ENCODE measurements around the gene UGGT2.

UGGT2 gene

DNA sequence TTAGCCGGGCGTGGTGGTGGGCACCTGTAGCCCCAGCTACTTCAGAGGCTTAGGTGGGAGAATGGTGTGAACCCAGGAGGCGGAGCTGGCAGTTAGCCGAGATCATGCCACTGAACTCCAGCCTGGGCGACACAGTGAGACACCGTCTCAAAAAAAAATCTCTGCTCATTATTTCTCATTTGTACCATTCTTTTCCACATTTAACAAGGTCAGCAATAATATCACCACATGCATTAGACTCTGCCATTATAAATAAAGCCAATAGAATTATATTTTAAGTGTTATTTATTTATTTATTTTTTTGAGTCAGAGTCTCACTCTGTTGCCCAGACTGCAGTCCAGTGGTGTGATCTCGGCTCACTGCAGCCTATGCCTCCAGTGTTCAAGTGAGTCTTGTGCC is 24.2 kb downstream of the UGGT2 start:
- TF ChIP-seq, protein P1, sequence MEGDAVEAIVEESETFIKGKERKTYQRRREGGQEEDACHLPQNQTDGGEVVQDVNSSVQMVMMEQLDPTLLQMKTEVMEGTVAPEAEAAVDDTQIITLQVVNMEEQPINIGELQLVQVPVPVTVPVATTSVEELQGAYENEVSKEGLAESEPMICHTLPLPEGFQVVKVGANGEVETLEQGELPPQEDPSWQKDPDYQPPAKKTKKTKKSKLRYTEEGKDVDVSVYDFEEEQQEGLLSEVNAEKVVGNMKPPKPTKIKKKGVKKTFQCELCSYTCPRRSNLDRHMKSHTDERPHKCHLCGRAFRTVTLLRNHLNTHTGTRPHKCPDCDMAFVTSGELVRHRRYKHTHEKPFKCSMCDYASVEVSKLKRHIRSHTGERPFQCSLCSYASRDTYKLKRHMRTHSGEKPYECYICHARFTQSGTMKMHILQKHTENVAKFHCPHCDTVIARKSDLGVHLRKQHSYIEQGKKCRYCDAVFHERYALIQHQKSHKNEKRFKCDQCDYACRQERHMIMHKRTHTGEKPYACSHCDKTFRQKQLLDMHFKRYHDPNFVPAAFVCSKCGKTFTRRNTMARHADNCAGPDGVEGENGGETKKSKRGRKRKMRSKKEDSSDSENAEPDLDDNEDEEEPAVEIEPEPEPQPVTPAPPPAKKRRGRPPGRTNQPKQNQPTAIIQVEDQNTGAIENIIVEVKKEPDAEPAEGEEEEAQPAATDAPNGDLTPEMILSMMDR (IDR thresholded peaks at IDR 0.05; ENCODE audit: low read depth, low read length): no peak
- DNase-seq (ENCODE audit: low read depth, low spot score): no peak
- no peak overlapping the region for H3K4me3 ChIP-seq (ENCODE audit: low read depth, low read length)
- in situ Hi-C loops (cut with HindIII; ENCODE audit: low sequenced_read_pairs): no loop called here

DNA sequence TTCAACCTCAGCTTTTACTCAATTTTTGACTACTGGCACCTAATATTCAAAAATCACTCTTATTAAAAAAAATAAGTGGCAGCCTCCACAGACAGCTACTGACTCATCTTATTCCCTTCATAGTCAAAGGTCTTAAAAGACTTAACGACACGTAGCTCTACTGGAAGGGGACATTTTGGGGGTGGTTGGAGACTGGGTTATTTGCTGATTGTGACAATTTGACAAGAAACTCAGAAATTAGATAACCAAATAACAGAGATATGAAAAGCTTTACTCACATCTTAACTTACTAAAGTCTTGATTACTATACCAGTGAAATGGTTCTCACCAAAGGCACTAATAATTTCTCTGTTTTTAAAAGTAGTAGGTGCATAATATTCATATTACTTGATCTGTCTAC is 25.7 kb downstream of the UGGT2 start:
- TF ChIP-seq, protein P1 (IDR thresholded peaks at IDR 0.05; ENCODE audit: low read depth, low read length): no peak
- in situ Hi-C loops (cut with HindIII; ENCODE audit: low sequenced_read_pairs): no loop called here

DNA sequence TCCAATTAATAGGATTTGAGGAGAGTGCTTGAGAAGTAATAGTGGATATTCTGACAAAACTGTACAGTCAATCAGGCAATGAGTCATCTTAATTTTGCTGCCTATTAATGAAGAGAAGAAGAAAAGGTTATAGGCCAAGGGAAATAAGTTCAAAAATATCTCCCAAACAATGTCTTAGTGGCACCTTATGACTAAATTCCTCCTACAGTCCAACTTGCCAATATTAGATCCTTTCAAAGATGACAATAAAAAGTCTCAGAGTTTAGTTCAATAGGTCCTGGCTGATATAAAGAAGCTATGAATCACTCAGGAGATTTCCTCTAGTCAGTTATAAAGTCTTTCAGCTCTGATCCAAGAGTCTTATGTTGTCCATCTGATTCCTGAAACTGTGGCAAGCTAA is 27.9 kb downstream of the UGGT2 start:
- H3K4me3 ChIP-seq (ENCODE audit: low read depth, low read length): no peak overlapping the region
- in situ Hi-C loops (cut with HindIII; ENCODE audit: low sequenced_read_pairs): no loop called here

More for the DNA sequence above, 25.7 kb downstream of the UGGT2 start:
- H3K4me3 ChIP-seq (ENCODE audit: low read depth, low read length): no peak overlapping the region
- no peak for DNase-seq (ENCODE audit: low read depth, low spot score)

DNA sequence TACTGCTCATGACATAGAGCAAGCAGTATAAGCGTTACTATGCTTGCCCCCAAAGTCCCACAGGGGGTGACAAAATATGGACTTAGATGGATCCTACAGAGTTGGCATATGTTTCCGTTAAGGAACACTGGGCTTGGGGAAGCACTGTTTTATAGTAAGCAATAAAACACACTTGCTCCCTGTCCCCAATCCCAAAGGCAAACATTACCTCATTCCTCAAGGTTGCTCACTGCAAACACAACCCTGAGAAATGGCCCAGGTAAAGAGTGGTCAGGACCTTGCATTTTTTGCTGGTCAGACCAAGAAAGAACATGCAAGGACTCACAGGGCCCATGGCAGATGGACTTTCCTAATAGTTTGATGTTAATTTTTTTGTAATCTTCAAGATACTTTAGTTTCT is 32.3 kb downstream of the UGGT2 start:
- in situ Hi-C loops (cut with HindIII; ENCODE audit: low sequenced_read_pairs): no loop called here
- TF ChIP-seq, protein P1 (IDR thresholded peaks at IDR 0.05; ENCODE audit: low read depth, low read length): no peak
- no peak for DNase-seq (ENCODE audit: low read depth, low spot score)
- H3K4me3 ChIP-seq (ENCODE audit: low read depth, low read length): no peak overlapping the region

More for the DNA sequence above, 27.9 kb downstream of the UGGT2 start:
- no peak for DNase-seq (ENCODE audit: low read depth, low spot score)
- TF ChIP-seq, protein P1 (IDR thresholded peaks at IDR 0.05; ENCODE audit: low read depth, low read length): no peak

DNA sequence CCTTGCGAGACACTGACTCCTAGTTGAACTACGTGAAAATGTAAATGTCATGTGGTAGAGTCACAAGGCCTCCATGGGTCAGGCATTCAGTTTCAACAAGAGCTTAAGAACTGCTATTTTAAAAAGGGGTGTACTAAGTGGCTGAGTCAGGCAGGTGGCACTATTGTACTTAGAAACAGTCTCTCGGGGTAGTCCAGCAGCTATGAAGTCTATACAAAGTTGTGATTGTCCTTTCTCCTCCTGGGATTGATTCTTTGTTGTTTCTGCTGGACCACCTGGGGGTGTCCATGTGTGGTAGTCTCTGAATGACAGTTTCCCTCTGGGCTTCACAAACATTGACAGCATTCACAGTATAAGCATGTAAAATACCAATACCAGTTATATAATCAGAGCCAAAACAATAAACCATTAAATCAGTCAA is 33.0 kb downstream of the UGGT2 start:
- in situ Hi-C loops (cut with HindIII; ENCODE audit: low sequenced_read_pairs): no loop called here
- TF ChIP-seq, protein P1 (IDR thresholded peaks at IDR 0.05; ENCODE audit: low read depth, low read length): peak; percentile 73
- peak; percentile 79 for DNase-seq (ENCODE audit: low read depth, low spot score)

DNA sequence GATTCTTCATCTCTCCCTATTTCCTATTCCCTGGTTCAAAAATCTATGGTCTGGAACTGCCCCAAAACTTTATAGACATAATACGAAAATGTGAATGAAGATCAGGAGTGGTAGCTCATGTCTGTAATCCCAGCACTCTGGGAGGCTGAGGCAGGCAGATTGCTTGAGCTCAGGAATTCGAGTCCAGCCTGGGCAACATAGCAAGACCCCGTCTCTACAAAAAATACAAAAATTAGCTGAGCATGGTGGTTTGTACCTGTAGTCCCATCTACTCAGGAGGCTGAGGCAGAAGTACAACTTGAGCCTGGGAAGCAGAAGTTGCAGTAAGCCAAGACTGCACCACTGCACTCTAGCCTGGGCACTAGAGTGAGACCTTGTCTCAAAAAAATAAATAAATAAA is 35.1 kb downstream of the UGGT2 start:
- H3K4me3 ChIP-seq (ENCODE audit: low read depth, low read length): no peak overlapping the region
- no peak for DNase-seq (ENCODE audit: low read depth, low spot score)
- TF ChIP-seq, protein P1 (IDR thresholded peaks at IDR 0.05; ENCODE audit: low read depth, low read length): no peak
- in situ Hi-C loops (cut with HindIII; ENCODE audit: low sequenced_read_pairs): no loop called here

More for the DNA sequence above, 33.0 kb downstream of the UGGT2 start:
- no peak overlapping the region for H3K4me3 ChIP-seq (ENCODE audit: low read depth, low read length)

Measured in astrocyte of the spinal cord (primary cell).